ENCODE results near the gene EYA2.

DNA sequence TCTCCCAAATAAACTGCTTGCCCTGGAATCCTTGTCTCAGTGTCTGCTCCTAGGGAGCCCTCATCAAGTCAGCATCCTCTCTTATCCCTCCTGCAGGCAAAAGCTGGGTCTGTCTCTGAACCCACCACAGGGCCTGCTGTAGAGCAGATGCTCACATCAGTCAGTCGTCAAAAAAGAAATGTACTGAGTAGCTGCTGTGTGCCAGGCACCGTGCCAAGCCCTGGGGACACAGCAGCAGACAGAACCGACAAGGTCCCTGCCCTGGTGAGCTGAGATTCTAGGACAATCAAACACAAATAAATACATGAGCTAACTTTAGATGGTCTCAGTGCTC, 68.5 kb downstream of the EYA2 start:
- TF ChIP-seq, protein P1, sequence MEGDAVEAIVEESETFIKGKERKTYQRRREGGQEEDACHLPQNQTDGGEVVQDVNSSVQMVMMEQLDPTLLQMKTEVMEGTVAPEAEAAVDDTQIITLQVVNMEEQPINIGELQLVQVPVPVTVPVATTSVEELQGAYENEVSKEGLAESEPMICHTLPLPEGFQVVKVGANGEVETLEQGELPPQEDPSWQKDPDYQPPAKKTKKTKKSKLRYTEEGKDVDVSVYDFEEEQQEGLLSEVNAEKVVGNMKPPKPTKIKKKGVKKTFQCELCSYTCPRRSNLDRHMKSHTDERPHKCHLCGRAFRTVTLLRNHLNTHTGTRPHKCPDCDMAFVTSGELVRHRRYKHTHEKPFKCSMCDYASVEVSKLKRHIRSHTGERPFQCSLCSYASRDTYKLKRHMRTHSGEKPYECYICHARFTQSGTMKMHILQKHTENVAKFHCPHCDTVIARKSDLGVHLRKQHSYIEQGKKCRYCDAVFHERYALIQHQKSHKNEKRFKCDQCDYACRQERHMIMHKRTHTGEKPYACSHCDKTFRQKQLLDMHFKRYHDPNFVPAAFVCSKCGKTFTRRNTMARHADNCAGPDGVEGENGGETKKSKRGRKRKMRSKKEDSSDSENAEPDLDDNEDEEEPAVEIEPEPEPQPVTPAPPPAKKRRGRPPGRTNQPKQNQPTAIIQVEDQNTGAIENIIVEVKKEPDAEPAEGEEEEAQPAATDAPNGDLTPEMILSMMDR (IDR thresholded peaks at IDR 0.05): no peak
- TF ChIP-seq EZH2 (IDR thresholded peaks at IDR 0.05; ENCODE audit: borderline replicate concordance, insufficient read depth, low read depth, low read length, poor library complexity, severe bottlenecking): no peak

Data from B cell (primary cell).